ENCODE results near the gene COL15A1. TPM values are rescaled to one million over a fixed set of nuclear protein-coding genes. Genes with fewer than 3 reads are reported as not detected.

COL15A1 gene
- total and polyA plus RNA-seq, 2 of the 8 experiments (the other 6 are each of a cell fraction or from before 2014, with no cell fraction given): 0.12 to 0.15 TPM

DNA sequence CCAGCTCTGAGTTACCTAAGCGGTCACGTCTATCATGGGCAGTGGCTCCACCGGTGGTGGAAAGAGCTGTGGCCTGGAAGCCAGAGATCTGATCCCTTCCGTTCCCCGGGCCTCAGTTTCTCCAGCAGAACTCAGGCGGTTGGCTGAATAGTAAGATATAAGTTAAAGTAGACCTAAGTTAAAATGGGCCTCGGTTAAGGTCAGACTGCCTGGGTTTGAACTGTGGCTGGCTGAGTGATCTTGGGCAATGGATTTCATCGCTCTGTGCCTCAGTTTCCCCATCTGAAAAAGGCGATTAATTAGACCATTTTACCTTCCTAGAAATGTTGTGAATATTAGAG is 997 bp downstream of the COL15A1 start (continued):
- TF ChIP-seq EGR1 (IDR thresholded peaks at IDR 0.05; ENCODE audit: borderline replicate concordance, low read depth, low read length) (no peak), POLR2A (IDR thresholded peaks at IDR 0.05; ENCODE audit: control extremely low read depth in 1 of 2, low read depth in 2 of 2, low read length in 2 of 2) (no peak), CBX8 (IDR thresholded peaks at IDR 0.05; ENCODE audit: borderline replicate concordance, low read depth, low read length) (no peak), POLR2AphosphoS5 (IDR thresholded peaks at IDR 0.05; ENCODE audit: low read depth, low read length) (no peak), RNF2 (IDR thresholded peaks at IDR 0.05; ENCODE audit: borderline replicate concordance, low read depth, low read length, missing control alignments, poor library complexity, severe bottlenecking) (no peak), JUN (IDR thresholded peaks at IDR 0.05; ENCODE audit: low read depth, low read length) (no peak)

All from H1 (cell line).